NCI-H1048 (cell line): Measurements from ENCODE around the gene GLB1L.

ENCODE experiments used
- DNase-seq: peaks from one replicate; lab custom pipeline; 2025; lab: John Stamatoyannopoulos, UW

Gene GLB1L

DNA sequence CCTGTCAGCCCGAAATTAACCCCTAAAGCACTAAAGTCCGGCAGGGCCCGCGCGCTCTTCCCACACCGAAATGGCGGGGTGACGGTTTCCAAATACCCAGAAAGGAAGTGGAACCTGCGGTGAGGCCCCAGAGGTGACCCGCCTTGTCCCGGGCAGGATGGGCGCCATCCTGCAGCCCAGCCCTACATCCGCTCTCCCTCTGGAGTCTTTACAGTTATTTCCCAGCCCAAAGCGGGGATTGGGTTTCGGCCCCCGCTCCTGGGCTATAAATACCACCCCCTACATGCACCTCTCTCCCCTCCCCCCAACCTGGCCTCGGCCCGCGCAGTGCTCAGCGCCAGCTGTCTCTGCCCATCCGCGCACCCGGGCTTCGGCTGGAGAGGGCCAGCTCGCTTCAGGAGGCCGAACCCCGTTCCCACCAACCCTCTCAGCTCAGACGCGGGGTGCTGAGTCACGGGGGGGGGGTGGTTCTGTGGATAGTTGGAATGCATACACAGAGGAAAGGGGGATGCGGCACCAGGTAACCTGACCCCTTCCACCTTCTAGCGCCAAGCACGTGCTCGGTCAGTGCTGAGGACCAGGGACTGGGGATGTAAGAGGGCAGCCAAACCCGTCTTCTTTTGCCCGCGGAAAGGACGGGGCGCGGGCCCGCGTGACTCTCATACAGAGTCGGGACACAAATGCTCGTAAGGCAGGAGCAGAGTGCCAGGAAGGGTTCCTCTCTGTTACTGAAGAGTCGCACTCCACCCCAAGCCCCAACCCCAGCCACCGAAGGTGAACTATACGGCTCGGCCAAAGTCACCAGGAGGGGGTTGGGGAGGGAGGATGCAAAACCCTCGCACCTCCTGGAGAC lies 7.9 kb upstream of the GLB1L start, which contains the start of gene TUBA4B:
Gene TUBA4B (plus strand): TSS at position 344 of the 853 bp plus-strand sequence. CDS start 165 bp downstream, at position 509.
- DNase-seq: no peak

- DNase-seq: no peak
Observed at GRCh38 chr2:219252570-219252899, 7.3 kb upstream of the GLB1L start.

DNA sequence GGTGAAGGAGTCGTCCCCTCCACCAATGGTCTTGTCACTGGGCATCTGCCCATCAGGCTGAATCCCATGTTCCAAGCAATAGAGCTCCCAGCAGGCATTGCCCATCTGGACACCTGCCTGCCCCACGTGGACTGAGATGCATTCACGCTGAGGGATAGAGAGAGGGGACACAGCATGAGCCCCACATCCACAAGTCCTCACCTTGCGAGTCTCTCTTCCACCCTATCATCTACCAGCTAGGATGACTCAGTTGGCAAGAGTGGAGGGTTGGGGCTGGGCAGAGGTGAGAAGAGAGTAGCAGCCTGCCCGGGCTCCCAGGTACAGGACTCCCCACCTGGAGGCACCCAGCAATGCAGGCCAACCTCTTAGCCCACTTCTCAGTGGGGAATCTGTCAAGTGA lies 6.8 kb upstream of the GLB1L start:
- no peak for DNase-seq

GRCh38 chr2:219251656-219252055 lies 6.4 kb upstream of the GLB1L start:
- DNase-seq: no peak

GRCh38 chr2:219250049-219250781 lies 5.0 kb upstream of the GLB1L start:
- no peak for DNase-seq

DNA sequence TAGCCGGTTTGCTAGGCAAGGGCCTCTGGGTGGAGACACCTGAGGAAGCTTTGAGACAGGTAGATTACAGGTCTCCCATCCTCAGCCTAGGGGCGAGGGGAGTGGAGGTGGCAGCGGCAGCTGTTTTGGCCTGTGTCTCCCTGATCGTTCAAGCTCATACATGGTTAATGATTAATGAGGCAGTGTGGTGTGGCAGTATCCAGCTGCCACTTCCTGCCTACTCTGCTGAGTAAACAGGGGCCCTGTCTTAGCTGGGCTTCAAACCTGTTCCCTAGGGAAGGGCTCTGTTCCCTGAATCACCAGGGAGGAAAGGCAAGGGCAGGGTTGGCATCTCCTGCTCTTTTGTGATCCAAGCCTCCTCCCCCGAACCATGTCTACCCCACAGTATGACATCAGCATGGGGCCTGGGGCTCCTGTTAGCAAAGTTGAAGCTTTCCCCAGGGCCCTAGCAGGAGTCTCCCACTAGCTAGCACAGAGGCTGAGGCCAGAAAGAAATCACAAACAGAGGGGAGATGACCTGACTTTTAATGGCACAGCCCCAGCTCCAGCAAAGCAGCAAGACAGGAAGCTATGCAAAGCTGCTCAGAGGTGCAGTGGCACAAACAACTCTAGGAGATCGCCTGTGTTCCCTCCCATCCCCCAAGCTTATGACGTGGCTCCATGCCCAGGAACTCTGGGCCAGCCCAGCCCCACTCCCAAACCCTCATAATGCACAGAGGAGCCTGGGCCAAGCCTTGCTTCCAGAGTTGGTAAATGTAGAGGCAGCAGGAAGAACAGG lies 4.1 kb upstream of the GLB1L start:
- no peak for DNase-seq

GRCh38 chr2:219248845-219249202 lies 3.6 kb upstream of the GLB1L start:
- no peak for DNase-seq

- no peak for DNase-seq
Observed at GRCh38 chr2:219247678-219248642, 2.7 kb upstream of the GLB1L start.

DNA sequence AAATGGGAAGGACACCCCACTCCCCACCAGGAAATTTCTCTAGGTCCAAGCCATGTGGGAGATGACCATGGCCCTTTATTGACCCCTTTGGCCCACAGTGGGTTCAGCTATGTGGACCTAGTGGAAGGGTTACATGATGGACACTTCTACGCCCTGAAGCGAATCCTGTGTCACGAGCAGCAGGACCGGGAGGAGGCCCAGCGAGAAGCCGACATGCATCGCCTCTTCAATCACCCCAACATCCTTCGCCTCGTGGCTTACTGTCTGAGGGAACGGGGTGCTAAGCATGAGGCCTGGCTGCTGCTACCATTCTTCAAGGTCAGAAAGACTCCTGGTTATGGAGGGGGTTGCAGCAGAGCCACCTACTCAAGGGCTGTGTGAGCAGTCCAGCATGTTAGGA lies 1.3 kb upstream of the GLB1L start:
- no peak for DNase-seq

- DNase-seq: no peak
Observed at GRCh38 chr2:219245899-219246230, 621 bp upstream of the GLB1L start.

- no peak for DNase-seq
Observed at GRCh38 chr2:219244789-219245147, 476 bp downstream of the GLB1L start.

GRCh38 chr2:219243291-219243761 lies 1.9 kb downstream of the GLB1L start:
- DNase-seq: no peak

DNA sequence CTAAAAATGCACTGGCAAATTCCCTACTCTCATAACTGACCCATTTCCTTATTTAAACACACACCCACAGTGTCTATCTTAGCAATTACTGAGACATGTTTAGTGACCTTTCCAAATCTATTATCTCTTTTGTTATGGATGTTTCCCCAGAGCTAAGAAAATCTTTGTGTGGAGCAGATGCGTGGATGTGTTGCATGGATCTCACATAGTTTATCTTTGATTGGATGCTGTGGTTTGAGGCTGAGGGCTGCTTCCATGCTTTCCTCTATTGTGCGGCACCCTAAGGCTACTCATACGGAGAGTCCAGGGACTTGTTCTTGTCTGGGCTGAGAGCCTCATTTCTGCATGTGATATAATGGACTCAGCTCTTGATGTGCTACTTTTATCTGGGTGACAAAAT lies 10.9 kb downstream of the GLB1L start:
- no peak for DNase-seq

DNA sequence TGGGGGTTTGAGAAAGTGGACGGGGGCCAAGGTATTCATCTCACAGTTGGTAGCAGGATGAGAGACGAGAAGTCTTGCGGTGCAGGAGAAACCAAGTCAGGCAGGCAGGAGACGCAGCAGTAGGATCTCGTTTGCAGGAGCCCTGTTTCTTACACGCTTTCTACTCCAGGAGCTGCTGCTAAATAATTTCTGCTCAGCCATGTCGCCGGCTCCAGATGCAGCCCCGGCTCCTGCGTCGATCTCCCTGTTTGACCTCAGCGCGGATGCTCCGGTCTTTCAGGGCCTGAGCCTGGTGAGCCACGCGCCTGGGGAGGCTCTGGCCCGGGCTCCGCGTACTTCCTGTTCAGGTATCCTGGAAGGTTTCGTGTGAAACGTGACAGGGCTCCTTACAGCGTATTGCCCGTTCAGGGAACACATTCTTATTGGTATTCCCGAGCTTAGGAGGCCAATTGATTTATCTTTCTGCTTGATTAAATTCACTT lies 15.1 kb downstream of the GLB1L start:
- DNase-seq: no peak

DNA sequence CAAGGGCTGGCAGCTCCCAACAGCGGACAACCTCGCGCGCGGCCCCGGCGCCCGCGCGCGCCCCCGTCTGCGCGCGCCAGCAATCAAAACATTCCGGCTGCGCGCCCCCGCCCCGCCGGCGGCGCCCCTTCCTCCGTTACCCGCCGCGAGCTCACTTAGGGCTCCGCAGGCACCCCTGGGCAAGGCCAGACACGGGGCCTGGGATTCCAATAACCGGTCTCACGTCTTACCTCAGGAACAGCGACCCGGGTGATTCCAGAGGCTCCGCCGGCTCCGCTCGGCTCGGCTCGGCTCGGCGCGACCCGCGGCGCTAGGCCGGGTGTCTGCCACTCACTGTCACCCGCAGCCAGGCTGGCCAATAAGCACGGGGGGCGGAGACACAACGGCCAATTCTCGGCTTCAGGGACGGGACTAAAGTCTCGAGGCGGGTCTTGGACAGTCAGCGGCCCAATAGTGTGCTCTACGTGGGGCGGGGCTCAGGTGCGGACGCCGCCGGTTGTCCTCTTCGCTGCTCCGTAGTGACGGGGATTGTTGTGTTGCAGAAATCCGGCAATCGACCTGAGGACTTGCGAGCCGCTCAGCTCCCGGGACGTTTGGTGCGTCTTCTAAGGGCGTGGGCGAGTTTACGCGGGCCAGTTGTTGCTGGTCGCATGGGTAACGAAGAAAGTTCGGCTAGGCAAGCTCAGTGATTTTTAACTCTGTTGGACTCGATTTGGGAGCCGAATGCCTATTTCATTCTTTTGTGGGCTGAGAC lies 15.8 kb downstream of the GLB1L start, which contains the start of the genes ANKZF1 and ATG9A:
Gene ANKZF1 (plus strand): TSS at position 502 of the 754 bp plus-strand sequence. CDS start 452 bp downstream, outside the sequence.
Gene ATG9A (minus strand): TSS at position 332 of the 754 bp plus-strand sequence. CDS start 1,612 bp downstream, outside the sequence.
- DNase-seq: peak; percentile 96

- DNase-seq: no peak
Observed at GRCh38 chr2:219228911-219229304, 16.3 kb downstream of the GLB1L start.

DNA sequence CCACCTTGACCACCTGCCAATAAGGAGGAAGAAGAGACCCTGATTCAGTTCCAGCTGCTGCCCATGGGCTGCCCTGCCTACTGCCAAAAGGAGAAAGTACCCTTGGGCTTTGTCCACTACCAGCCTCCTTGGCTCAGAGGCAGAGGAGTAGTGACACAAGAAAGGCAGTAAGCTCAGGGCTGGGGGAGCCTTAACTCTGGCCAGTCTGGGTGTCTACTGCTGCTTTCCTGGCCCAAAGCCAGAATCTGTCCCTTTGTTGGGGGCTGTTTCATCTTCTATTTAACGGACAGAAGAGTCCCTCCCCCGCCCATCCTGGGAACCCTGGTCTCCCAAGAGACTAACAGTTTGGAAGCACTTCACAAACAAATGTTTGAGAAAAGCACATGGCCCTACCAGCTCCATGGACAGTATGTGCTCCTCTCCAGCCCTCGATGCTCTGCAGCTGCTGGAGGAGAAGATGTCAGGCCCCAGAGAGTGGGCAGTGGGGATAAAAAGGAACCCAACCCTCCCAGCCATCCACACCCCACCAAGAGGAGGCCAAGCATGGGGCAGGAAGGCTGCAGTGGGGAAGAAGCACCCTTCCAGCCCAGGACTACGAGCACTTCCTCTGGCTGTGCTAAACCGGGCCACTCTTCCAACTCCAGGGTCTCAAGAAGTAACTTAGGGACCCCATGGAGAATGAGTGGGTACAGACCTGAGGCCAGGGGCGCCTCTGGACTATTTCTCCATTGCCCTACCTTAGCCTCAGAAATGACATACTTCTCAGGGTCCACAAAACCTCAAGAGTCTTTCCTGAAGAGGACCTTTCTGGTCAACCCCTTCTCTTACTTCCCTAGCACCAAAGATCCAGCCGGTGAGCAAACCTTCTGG lies 17.0 kb downstream of the GLB1L start:
- no peak for DNase-seq

DNA sequence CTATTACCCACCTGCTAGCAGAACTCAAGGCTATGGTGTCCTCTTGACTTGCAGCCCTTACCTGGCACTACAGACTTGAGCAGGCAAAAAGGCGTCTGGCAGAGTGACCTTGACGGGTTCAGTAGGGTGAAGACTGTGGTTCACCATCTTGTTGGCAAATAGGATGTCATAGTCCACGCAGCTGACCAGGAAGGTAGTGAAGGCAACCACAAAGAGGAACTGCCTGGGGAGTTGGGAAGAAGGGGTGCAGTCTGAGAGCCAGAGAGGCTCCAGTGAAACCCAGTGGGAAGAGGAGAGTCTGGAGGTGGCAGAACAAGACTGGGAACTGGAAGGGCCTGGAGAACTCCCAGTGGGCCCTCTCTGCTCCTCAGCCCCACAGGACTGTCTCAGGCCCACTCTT lies 19.9 kb downstream of the GLB1L start:
- no peak for DNase-seq

DNA sequence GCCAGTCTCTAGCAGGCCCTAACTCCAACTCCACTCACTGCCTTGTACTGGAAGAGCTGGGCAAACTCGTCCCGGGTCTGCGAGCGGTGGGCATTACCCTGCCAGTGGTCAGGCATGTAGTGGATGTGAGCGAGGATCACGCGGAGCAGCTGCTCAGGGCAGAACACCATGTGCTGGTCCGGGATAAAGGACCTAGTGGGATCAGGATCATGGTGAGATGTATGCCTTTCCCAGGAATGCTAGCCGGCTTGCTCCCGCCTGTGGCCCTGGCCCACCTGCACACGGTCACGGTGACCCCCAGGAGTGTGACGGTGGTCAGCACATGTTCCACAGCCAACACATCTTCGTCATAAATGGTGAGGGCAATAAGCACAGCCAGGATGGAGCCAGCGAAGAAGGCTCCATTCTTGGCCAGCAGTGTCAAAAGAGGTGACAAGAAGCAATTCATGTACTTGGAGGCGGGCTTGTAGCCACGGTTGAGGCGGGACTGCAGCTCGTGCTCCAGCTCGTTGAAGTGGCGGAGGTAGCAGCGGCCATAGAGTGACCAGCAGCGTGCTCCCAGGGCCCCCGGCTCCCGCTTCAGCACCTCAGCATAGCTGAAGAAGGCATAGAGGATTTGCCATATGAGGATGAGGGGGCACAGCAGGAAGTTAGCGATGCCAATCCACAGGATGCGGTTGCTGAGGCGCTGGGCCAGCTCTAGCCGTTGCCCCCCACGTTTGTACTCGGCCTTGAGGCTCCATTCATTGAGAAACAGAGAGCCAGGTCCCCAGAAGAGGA lies 21.2 kb downstream of the GLB1L start:
- DNase-seq: no peak
